ENCODE data around the gene LAMA2.

The LAMA2 gene

DNA sequence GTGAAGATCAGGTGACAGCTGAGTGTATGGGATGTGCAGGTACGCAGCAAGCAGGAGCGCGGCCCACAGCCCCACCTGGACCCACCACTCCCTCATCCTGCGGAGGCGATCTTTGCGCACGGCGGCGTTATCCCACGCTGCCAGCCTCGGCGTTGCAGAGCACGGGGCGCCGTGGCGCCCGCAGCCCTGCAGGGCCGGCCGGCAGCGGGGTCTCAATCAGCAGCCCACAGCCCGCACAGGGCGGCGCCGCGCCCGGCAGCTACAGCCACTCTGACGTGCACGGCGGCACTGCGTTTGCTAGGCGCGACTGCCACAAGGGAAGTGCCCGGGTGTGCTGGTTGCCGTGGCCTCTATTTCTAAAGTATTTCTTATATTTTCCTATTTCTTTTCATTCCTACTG, 46.9 kb downstream of the LAMA2 start:
- DNase-seq (ENCODE audit: low read depth, low spot score) = no peak

DNA sequence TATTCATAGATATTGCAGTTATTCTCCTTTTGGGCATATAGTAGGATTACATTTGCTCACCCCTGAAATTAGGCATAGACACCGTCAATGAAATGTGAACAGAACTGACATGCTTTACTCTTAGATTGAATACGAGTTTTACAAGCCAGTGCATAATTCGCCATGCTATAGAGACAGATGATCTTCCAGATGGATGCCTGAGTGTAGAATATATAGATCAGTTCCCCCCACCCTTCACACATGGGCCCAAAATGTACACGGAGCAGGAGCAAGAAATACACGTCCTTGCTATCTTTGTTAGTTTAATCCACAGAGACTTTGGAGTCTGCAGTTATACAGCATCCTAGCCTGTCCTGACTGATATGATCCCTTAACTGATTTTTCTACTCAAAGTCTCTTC, 47.4 kb downstream of the LAMA2 start:
- in situ Hi-C loops (cut with HindIII; ENCODE audit: low sequenced_read_pairs) = no loop called here
- H3K4me3 ChIP-seq (ENCODE audit: low read depth, low read length) = no peak overlapping the region
- TF ChIP-seq, protein P1, sequence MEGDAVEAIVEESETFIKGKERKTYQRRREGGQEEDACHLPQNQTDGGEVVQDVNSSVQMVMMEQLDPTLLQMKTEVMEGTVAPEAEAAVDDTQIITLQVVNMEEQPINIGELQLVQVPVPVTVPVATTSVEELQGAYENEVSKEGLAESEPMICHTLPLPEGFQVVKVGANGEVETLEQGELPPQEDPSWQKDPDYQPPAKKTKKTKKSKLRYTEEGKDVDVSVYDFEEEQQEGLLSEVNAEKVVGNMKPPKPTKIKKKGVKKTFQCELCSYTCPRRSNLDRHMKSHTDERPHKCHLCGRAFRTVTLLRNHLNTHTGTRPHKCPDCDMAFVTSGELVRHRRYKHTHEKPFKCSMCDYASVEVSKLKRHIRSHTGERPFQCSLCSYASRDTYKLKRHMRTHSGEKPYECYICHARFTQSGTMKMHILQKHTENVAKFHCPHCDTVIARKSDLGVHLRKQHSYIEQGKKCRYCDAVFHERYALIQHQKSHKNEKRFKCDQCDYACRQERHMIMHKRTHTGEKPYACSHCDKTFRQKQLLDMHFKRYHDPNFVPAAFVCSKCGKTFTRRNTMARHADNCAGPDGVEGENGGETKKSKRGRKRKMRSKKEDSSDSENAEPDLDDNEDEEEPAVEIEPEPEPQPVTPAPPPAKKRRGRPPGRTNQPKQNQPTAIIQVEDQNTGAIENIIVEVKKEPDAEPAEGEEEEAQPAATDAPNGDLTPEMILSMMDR (IDR thresholded peaks at IDR 0.05; ENCODE audit: low read depth, low read length) = no peak
- no peak for DNase-seq (ENCODE audit: low read depth, low spot score)

More for the DNA sequence above, 46.9 kb downstream of the LAMA2 start:
- no peak overlapping the region for H3K4me3 ChIP-seq (ENCODE audit: low read depth, low read length)
- in situ Hi-C loops (cut with HindIII; ENCODE audit: low sequenced_read_pairs) = no loop called here
- TF ChIP-seq, protein P1 (IDR thresholded peaks at IDR 0.05; ENCODE audit: low read depth, low read length) = no peak

DNA sequence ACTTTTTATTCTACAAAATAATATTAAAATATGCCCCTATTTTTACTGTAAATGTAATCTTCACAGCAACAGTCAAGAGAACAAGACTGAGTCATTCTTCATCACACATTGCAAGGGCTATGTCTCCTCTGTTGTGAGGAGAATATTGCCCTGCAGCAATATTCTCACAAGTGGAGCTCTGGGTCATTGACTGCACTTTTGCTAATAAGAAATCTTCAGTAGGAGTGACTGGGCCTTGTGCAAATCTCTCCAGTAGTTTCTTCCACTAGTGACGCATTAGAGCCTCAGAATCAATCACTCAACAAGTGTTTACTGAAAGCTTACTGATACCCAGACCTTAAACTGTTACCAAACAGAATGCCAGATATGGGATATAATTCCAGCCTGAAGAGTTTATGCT, 49.1 kb downstream of the LAMA2 start:
- in situ Hi-C loops (cut with HindIII; ENCODE audit: low sequenced_read_pairs) = no loop called here
- TF ChIP-seq, protein P1 (IDR thresholded peaks at IDR 0.05; ENCODE audit: low read depth, low read length) = no peak
- peak; percentile 15 for DNase-seq (ENCODE audit: low read depth, low spot score)
- no peak overlapping the region for H3K4me3 ChIP-seq (ENCODE audit: low read depth, low read length)

DNA sequence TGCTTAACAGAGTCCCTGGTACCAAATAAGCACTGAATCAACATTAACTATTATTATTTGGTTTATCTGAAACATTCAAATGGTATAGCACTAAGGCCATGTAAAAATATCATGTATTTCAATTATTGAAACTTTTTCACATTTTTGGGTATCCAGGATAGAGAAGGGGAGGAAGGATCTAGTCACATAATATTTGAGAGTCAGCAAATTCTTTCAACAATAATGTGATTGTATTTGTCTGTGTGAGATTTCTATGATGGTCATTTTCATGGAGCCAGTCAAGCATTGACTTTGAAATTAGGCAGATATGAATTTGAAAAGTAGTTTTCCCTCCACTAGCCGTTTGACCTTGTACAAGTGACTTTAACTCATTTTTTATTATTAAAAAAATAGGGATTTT, 67.9 kb downstream of the LAMA2 start:
- no peak for DNase-seq (ENCODE audit: low read depth, low spot score)
- in situ Hi-C loops (cut with HindIII; ENCODE audit: low sequenced_read_pairs) = no loop called here
- H3K4me3 ChIP-seq (ENCODE audit: low read depth, low read length) = no peak overlapping the region
- TF ChIP-seq, protein P1 (IDR thresholded peaks at IDR 0.05; ENCODE audit: low read depth, low read length) = no peak

DNA sequence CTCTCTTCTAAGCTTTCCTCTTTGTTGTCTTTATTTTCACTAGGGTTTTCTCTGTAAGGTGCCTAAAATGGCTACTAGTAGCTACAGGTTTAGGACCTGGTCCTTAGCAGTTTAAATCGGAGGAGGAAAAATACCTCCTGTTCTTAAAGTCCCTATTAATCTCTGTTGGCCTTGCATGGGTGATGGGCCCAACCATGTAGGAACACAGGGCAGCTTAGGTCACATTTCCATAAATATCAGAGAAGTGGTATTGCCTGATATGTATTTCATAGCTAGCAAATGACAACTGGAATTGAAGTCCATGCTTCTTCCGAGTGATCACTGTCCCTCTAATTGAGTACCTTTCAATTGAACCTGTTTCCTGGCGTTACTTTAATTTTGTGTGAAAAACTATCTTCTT, 70.0 kb downstream of the LAMA2 start:
- in situ Hi-C loops (cut with HindIII; ENCODE audit: low sequenced_read_pairs) = no loop called here
- TF ChIP-seq, protein P1 (IDR thresholded peaks at IDR 0.05; ENCODE audit: low read depth, low read length) = no peak
- H3K4me3 ChIP-seq (ENCODE audit: low read depth, low read length) = no peak overlapping the region
- DNase-seq (ENCODE audit: low read depth, low spot score) = no peak

DNA sequence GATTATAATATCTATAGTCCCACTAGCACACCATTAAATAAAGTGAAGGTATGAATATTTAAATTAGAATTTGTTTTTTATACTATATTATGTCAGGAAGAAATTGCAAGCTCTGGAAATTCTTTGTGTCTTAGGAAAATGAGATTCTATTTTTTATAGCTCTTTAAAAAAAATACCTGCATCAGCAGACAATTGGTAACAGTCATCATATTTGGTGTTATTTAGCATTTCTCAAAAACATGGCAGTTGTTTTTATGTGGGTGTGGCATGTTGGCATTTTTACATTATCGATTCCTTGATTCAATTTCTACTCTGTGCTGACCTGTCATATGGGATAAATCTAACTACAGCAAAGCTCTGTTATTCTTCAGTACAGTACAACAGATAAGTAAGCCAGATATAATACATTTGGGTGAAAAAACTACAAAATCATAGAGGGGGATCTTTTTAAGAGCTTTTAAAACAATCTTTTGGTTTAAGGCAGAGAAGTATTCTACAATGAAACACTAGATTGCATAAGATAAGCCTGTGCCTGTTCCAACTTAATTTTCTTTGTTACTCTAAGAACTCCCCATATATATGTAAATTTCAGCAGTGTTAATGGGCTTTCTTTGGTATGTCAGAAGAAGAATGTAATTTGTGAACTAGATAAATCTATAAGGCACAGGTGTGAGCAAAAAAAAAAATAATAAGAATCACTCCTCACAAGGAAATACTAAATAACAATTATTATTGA, 71.5 kb downstream of the LAMA2 start:
- TF ChIP-seq, protein P1 (IDR thresholded peaks at IDR 0.05; ENCODE audit: low read depth, low read length) = no peak
- in situ Hi-C loops (cut with HindIII; ENCODE audit: low sequenced_read_pairs) = no loop called here
- H3K4me3 ChIP-seq (ENCODE audit: low read depth, low read length) = no peak overlapping the region
- no peak for DNase-seq (ENCODE audit: low read depth, low spot score)
